Jurkat, Clone E6-1 (cell line): ENCODE measurements around the gene SLC47A2. TPM values are rescaled to one million over a fixed set of nuclear protein-coding genes. Genes with fewer than 3 reads are reported as not detected.
"Not testable (repeated sequence)": the region's sequence is repeated elsewhere in the genome, so short reads cannot be mapped to it uniquely, and the experiment has no call there.

Experiments
- DNase-seq: peaks from one replicate; pipeline ENCODE4 v3.0.0-alpha.2; 2011; ENCODE audit warnings: low read depth, low spot score
- H3K4me3 ChIP-seq: 2 replicates; pipeline ENCODE4 v1.5.1; 2011; ENCODE audit warnings: mild to moderate bottlenecking, low read length, control low read depth, moderate library complexity
- polyA plus RNA-seq: library from polyadenylated mRNA; unstranded; fragments of >200 nt; gene quantifications from one replicate; pipeline ENCODE4 v1.2.1, GENCODE V29; 2012; ENCODE audit warnings: missing spikeins; ENCODE audit not compliant: insufficient read length, insufficient read depth

SLC47A2 gene
- polyA plus RNA-seq: not detected

DNA sequence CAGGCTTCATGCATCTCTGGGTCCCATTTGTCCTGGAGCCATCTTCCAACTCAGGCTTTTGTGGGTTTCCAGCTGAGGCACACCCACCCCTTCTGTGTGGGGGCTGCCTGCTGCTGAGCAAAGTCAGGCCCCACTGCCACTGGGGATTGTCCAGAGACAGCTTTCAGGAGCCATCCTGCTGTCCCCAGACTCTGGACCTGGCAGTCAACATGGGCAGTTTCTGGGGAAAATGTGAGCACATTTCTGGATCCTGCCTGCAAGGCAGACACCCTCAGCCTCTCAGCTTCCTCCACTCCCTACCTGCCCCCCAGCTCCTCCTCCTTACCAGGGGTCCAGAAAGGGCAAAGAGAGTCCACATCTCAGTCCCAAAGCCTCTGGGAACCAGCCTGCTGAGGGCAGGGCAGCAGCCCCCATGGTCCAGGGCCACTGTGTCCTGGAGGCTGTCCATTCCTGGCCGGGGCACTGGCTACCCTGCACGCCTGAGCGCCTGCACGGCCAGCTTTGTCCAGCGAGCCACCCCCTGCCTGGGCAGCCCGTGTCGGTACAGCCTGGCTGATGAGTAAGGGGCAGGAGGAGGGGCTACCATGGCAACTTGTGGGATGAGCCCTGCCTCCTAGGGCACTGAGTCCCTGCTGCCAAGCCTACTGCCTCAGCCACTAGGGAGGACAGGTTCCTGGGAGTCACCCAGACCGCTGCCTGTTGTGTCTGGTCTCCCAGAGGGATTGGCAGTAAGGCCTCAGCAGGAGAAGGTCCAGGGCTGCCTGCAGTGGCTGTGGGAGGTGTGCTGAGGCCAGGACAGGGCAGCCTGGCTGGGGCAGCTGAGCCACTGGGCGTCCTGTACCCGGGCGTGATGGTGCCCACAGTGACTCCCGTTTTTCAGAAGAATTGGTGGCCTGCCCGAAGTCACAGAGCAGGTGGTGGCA, at the start of gene SLC47A2:
TSS of gene SLC47A2 (minus strand) at position 477 of the 923 bp plus-strand sequence. CDS start at position 448, 29 bp downstream.
- DNase-seq: no peak
- H3K4me3 ChIP-seq: no peak within 1 kb of the TSS

- no peak overlapping the region for H3K4me3 ChIP-seq
- no peak for DNase-seq
Measured at GRCh38 chr17:19766016-19766415, 49.6 kb upstream of the SLC47A2 start.

DNA sequence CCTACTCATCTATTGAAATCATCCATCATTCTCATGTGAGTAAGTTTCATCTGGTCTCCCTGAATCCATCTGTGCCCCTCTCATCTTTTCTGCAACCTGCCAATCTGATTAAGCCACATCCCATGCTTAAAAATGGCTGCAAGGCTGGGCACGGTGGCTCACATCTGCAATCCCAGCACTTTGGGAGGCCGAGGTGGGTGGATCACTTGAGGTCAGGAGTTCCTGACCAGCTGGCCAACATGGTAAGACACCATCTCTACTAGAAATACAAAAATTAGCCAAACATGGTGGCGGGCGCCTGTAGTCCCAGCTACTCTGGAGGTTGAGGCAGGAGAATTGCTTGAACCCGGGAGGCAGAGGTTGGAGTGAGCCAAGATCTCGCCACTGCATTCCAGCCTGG, 47.6 kb upstream of the SLC47A2 start:
- H3K4me3 ChIP-seq, DNase-seq: not testable (repeated sequence)

- H3K4me3 ChIP-seq: no peak overlapping the region
- DNase-seq: no peak
Measured at GRCh38 chr17:19763416-19763815, 47.0 kb upstream of the SLC47A2 start.

GRCh38 chr17:19762515-19762961, 46.2 kb upstream of the SLC47A2 start:
- H3K4me3 ChIP-seq: no peak overlapping the region
- peak; percentile 21 for DNase-seq

DNA sequence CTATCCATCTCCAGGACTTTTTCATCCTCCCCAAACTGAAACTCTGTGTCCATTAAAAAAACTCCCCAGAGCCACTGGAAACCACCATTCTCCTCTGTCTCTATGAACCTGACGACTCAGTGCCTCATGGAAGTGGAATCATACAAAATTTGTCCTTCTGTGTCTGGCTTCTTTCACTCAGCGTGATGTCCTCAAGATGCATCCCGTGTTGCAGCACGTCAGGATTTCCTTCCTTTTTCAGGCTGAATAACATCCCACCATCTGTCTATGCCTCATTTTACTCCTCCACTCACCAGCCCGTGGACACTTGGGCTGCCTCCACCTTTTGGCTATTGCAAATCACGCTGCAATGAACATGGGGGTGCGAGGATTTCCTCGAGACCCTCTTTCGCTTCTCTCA, 44.4 kb upstream of the SLC47A2 start:
- no peak for DNase-seq
- H3K4me3 ChIP-seq: no peak overlapping the region

DNA sequence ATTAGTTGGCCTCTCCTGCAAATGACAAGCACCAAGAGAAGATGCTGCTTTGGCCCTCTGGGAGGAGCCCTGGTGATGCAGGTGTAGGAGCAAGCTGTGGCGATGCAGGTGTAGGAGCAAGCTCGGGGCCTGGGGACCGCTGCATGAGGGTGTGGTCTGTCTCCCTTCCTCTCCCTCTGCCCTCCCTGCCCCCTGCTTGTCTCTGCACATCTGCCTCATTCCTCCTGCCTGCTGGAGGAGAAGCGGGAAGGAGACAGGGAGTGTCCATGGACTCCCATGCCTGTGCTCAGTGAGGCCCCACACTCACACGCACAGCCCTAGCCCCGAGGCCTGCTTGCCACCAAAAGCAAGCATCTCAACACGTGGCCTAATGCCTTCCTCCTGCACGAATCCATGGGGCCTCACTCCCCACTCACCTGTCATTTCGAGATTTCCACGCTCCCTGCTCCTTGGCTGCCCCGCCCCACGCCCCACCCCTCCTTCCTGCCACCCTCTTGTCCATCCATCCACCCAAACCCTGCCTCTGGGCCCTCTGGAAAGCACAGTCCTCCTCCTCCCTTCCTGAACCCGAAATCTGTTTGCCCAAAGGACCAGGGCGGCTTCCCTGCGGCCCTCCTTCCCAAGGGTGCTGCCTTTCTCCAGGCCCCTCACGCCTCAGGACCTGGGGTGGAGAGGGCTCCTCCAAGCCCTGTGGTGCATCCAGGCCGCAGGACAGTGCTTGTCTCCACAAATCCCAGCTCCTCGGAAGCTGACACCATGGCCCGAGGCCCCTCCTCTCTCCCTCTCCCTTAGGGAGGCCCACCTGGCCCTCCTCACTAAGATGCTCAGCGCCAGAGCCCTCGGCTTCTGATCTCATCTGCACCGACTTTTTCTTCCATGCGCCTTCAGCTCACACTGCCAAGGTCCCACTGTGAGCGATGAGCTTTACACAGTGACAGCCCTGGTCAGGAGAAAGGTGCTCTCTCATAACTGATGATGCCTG, 43.5 kb upstream of the SLC47A2 start:
- no peak for DNase-seq

DNA sequence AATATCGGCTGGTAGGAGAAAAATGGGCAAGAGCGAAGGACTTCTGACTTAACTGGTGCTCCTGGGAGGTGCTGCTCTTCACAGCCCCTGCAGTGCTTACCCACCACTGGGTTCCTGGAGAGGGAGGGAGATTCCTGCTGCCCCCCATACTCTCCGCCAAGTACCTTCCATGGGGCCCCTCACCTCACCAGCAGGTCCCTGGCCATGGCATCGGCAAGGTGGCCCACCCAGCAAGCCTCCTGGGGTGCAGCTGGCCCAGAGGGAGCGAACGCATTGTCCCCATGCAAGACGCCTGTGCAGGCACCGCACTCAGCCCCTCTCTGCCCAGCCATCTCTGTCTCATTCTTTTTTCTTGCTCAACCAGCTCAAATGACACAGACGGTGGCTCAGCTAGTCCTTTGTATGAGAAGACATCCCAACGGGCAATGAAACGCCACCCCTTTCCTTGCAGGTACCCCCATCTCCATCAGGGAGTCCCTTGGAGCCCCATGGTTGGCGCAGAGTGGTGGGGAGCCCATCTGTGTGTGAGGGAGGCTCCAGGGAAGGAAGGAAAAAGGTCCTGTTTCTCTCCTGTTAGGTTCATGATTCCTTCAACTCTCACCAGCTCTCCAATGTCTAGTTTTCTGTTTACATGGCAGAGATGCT, 41.3 kb upstream of the SLC47A2 start:
- DNase-seq: no peak
- no peak overlapping the region for H3K4me3 ChIP-seq

More for the DNA sequence above, 43.5 kb upstream of the SLC47A2 start:
- no peak overlapping the region for H3K4me3 ChIP-seq

DNA sequence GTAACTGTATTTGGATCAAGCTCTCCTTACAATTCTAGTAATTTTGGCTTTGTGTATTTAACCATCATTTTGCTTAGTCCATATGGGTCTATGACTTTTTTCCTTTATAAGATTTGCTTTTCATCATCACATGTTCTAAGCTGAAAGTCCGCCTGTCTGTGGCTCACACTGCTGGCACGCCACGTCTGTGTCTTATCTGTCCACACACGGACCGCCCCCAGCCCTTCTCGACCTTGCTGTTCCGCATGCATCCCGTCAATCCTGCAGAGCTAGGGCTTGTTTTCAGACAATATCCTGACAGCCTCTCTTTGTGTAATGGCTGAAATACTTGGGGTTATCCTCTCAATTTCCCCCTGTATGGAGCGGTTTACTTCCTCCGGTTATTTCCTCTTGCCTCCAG, 40.2 kb upstream of the SLC47A2 start:
- DNase-seq: no peak
- no peak overlapping the region for H3K4me3 ChIP-seq

DNA sequence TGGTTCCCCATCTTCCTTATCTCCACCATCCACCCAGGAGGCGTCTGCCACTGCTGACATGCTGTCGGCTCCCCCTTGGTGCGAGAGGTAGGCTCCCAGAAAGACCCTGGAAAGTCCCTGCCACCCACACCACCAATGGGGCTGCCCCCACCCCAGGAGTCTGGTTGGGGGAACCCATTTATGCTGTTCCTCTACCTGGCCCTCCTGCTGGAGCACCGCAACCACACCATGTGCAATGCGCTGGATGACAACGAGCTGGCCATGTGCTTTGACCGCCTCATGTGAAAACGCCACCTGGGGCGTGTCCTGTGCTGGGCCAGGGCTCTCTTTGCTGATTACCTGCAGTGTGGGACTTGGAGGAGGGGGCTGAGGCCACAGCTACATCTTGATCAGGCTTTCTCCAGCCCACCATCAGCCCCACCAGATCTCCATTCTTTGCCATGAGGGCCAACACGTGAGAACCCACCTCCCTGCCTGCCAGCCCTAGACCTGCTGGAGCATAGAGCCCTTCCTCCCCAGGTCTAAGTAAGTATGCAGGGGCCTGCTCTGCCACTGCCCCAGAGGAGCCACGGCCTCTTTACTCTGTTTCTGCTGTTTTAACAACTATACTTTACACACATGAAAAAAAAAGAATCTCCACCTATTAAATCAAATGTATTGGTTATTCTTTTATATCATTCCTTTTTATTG, 39.6 kb upstream of the SLC47A2 start:
- H3K4me3 ChIP-seq: no peak overlapping the region

GRCh38 chr17:19755392-19755791, 39.0 kb upstream of the SLC47A2 start:
- H3K4me3 ChIP-seq: no peak overlapping the region
- no peak for DNase-seq

More for the DNA sequence above, 39.6 kb upstream of the SLC47A2 start:
- no peak for DNase-seq

- no peak overlapping the region for H3K4me3 ChIP-seq
- no peak for DNase-seq
Measured at GRCh38 chr17:19753661-19754463, 37.5 kb upstream of the SLC47A2 start.

DNA sequence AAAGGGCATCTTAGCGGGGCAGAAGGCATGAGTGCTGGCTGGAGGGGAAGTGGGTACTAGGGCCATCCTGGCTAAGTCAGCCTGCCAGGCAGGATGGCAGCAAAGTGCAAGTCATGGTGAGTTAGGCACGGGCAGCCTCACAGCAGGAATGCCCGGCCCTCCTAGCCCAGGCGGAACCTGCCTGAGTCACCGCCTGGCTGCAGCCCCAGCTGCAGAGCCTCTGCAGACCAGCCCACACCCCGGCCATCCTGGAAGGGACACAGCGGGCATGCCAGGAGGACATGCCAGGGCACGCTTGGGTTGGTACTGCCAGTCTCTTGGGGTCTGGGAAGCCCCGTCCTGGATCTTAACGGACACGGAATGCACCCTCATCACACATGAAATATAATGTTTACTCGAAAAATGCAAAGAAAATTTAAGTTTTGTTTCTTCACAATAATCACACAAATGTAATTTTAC, 36.7 kb upstream of the SLC47A2 start:
- H3K4me3 ChIP-seq: no peak overlapping the region
- no peak for DNase-seq

DNA sequence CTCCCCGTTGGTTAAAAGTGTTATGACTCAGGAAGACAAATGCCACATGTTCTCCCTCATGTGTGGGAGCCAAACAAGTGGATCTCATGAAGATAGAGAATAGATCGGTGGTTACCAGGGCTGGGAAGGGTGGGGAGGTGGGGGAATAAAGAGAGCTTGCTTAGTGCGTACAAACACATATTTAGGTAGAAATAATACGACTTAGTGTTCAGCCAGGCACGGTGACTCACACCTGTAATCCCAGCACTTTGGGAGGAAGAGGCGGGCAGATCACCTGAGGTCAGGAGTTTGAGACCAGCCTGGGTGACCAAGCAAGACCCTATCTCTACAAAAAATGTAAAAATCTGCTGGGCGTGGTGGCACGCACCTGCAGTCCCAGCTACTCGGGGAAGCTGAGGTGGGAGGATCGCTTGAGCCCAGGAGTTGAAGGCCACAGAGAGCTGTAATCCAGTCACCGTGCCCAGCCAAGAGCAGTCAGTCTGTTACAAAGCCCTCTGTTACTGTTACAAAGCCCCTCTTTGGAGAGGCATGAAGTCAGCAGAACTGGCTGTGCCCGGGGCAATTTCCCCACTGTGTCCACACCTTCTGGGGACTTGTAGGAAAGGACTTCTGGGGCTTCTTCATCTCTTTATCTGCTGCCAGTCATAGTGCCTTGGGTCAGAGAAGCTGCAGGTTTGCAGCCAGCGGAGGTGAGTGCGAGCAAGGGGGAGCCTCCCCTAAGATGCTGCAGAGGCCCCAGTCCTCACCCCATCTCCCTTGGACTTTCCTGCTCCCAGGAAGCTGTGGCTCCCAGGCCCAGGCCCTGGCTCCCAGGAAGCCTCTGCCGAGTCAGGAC, 36.0 kb upstream of the SLC47A2 start:
- H3K4me3 ChIP-seq: no peak overlapping the region
- DNase-seq: no peak

DNA sequence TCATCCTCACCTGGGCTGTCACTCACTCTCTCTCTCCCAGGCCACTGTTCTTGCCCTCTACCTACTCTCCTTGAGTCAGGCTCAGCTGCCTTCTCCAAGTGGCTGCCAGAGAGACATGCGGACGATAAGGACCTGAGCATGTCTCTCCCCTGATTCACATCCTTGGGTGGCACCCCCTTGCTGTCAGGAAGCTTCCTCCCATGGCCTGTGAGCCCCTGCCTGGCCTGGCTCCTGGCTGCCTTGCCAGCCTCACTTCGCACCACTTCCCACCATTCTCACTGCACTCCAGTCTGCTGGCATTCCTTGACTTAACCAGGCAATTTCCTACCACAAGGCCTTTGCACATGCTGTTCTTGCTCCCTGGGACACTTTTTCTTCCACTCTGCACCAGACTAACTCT, 34.5 kb upstream of the SLC47A2 start:
- no peak for DNase-seq
- H3K4me3 ChIP-seq: no peak overlapping the region

DNA sequence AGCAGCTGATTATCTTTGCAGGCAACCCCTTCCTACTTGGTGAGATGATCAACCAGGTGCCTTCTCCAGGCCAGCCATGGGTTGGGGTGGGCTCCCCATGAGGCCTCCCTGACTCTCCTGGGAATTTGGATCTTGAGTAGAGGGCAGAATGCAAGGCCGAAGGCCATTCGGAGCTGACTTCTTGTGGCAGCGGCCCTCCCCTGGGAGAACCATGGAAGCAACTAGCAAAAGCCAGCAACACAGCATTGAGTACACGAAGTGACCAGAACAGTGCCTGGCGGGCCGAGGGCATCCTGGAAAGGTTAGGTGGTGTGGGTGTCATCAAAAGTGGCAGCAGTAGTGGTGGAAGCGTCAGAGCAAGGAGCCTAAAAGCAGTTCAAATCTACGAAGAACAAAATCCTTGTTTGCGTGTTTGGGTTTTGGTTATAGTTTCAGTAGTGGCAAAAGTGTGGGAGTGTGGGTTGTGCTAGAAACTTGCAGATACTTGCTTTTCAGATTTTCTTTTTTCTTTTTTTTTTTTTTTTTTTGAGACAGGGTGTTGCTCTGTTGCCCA, 33.7 kb upstream of the SLC47A2 start:
- H3K4me3 ChIP-seq: no peak overlapping the region
- no peak for DNase-seq

GRCh38 chr17:19748807-19749193, 32.4 kb upstream of the SLC47A2 start:
- H3K4me3 ChIP-seq: no peak overlapping the region
- no peak for DNase-seq
